Activated CD8-positive, alpha-beta T cell treated with anti-CD3 and anti-CD28 coated beads, Interleukin-2, amount 10 ng/mL, durations not matched to agents 7 days and 5 days (primary cell): ENCODE results near the gene CFB. TPM values are rescaled to one million over a fixed set of nuclear protein-coding genes. Genes with fewer than 3 reads are reported as not detected.

Source experiments
- ATAC-seq: fragments of 150-1000 bp; cut with Tn5 transposase; one replicate; pipeline ENCODE4 v1.10.0; 2021; ENCODE audit warnings: moderate library complexity
- CTCF ChIA-PET: fragments of 350-600 bp; sonication (Branson Sonifier 250); formaldehyde crosslinking; loops from one replicate; lab custom pipeline; 2021; ENCODE audit warnings: antibody characterized with exemption; lab: Charles Lee
- POLR2A ChIA-PET: fragments of 350-600 bp; sonication (Branson Sonifier 250); formaldehyde crosslinking; loops from one replicate; lab custom pipeline; 2021; ENCODE audit warnings: antibody characterized with exemption; lab: Charles Lee
- DNase-seq: peaks from one replicate; pipeline ENCODE4 v3.0.0-alpha.2; 2020
- H3K27ac Mint-ChIP-seq: one replicate; pipeline ENCODE4 v1.8.0; 2021; ENCODE audit warnings: mild to moderate bottlenecking, mixed read lengths
- H3K27me3 Mint-ChIP-seq: one replicate; pipeline ENCODE4 v1.8.0; 2021; ENCODE audit warnings: low read depth, mixed read lengths
- H3K36me3 Mint-ChIP-seq: one replicate; pipeline ENCODE4 v1.8.0; 2021; ENCODE audit warnings: low read depth, mixed read lengths
- H3K4me1 Mint-ChIP-seq: one replicate; pipeline ENCODE4 v1.8.0; 2021; ENCODE audit warnings: low read depth, mixed read lengths
- H3K4me3 Mint-ChIP-seq: one replicate; pipeline ENCODE4 v1.8.0; 2021; ENCODE audit warnings: mild to moderate bottlenecking, mixed read lengths
- H3K9me3 Mint-ChIP-seq: one replicate; pipeline ENCODE4 v1.8.0; 2022; ENCODE audit warnings: mixed read lengths; ENCODE audit not compliant: insufficient read depth
- total RNA-seq, 2 experiments: library from RNA; stranded (reverse); gene quantifications; one replicate each; pipeline ENCODE4 v1.2.3, GENCODE V29; 2021

CFB gene
- total RNA-seq, 2 experiments from 2014 or later: 0.58 TPM; not detected in 1

GRCh38 chr6:31966997-31967925, 21.4 kb downstream of the CFB start:
- no peaks in the 10 kb centered on the region for H3K27me3 Mint-ChIP-seq
- peaks cover 57% of the 10 kb centered on the region for H3K36me3 Mint-ChIP-seq
- ChIA-PET POLR2A (no interaction called here), CTCF (no interaction called here)
- H3K27ac Mint-ChIP-seq: peak overlapping the region; percentile 13
- DNase-seq (no peak), ATAC-seq (no peak)
- H3K4me3 Mint-ChIP-seq: no peak overlapping the region
- H3K4me1 Mint-ChIP-seq: peaks cover 19% of the 10 kb centered on the region
- no peaks in the 10 kb centered on the region for H3K9me3 Mint-ChIP-seq

GRCh38 chr6:31967926-31968320, 22.0 kb downstream of the CFB start:
- no peak for DNase-seq
- H3K27me3 Mint-ChIP-seq: no peaks in the 10 kb centered on the region
- H3K4me1 Mint-ChIP-seq: peaks cover 25% of the 10 kb centered on the region
- H3K27ac Mint-ChIP-seq: no peak overlapping the region
- POLR2A ChIA-PET: no interaction called here
- no peak for ATAC-seq
- H3K4me3 Mint-ChIP-seq: no peak overlapping the region
- CTCF ChIA-PET: no interaction called here
- no peaks in the 10 kb centered on the region for H3K9me3 Mint-ChIP-seq
- peaks cover 51% of the 10 kb centered on the region for H3K36me3 Mint-ChIP-seq

GRCh38 chr6:31968326-31968725, 22.4 kb downstream of the CFB start:
- Mint-ChIP-seq H3K4me3 (no peak overlapping the region), H3K4me1 (peaks cover 29% of the 10 kb centered on the region), H3K27me3 (no peaks in the 10 kb centered on the region), H3K36me3 (peaks cover 47% of the 10 kb centered on the region), H3K27ac (no peak overlapping the region), H3K9me3 (no peaks in the 10 kb centered on the region)
- no peak for DNase-seq
- POLR2A ChIA-PET: interaction anchor here (6.0 kb wide), 1 partner anchor 10 kb away, joined by 68 read pairs; the partner anchor contains the start of genes NELFE and SKIC2
- CTCF ChIA-PET: no interaction called here
- ATAC-seq: no peak

- H3K9me3 Mint-ChIP-seq: no peaks in the 10 kb centered on the region
- no peak for ATAC-seq
- no peaks in the 10 kb centered on the region for H3K27me3 Mint-ChIP-seq
- peak overlapping the region; percentile 100 for H3K27ac Mint-ChIP-seq
- ChIA-PET POLR2A (interaction anchor here (6.0 kb wide), 1 partner anchor 10 kb away, joined by 68 read pairs; the partner anchor contains the start of genes NELFE and SKIC2), CTCF (no interaction called here)
- peaks cover 45% of the 10 kb centered on the region for H3K36me3 Mint-ChIP-seq
- H3K4me1 Mint-ChIP-seq: peaks cover 35% of the 10 kb centered on the region
- DNase-seq: no peak
- H3K4me3 Mint-ChIP-seq: no peak overlapping the region
These were observed 23.2 kb downstream of the CFB start for GRCh38 chr6:31968791-31969711.

- no peaks in the 10 kb centered on the region for H3K9me3 Mint-ChIP-seq
- peak overlapping the region; percentile 100 for H3K27ac Mint-ChIP-seq
- ChIA-PET POLR2A (interaction anchor here (0.8 to 6.0 kb wide), 5 partner anchors 8 to 158 kb away, joined by 3 to 68 read pairs (median 4); partner anchors contain the start of genes ATF6B, NELFE and SKIC2), CTCF (interaction anchor here (2.6 kb wide), 1 partner anchor 11 kb away, joined by 14 read pairs; the partner anchor contains the start of genes NELFE and SKIC2)
- H3K4me1 Mint-ChIP-seq: peaks cover 37% of the 10 kb centered on the region
- H3K27me3 Mint-ChIP-seq: no peaks in the 10 kb centered on the region
- H3K36me3 Mint-ChIP-seq: peaks cover 40% of the 10 kb centered on the region
- ATAC-seq (no peak), DNase-seq (no peak)
- H3K4me3 Mint-ChIP-seq: peak overlapping the region; percentile 95
These were observed 24.1 kb downstream of the CFB start for GRCh38 chr6:31969712-31970603.

- no peaks in the 10 kb centered on the region for H3K9me3 Mint-ChIP-seq
- ATAC-seq: no peak
These were observed 24.8 kb downstream of the CFB start for GRCh38 chr6:31970604-31971271.

GRCh38 chr6:31971279-31971992, 25.5 kb downstream of the CFB start:
- Mint-ChIP-seq H3K36me3 (peaks cover 36% of the 10 kb centered on the region), H3K27me3 (no peaks in the 10 kb centered on the region), H3K4me1 (peaks cover 37% of the 10 kb centered on the region), H3K9me3 (no peaks in the 10 kb centered on the region), H3K4me3 (peak overlapping the region; percentile 95), H3K27ac (peak overlapping the region; percentile 100)
- no peak for ATAC-seq
- CTCF ChIA-PET: interaction anchor here (1.0 to 2.6 kb wide), 5 partner anchors 13 to 224 kb away, joined by 3 to 15 read pairs (median 4); partner anchors contain the start of genes NELFE, NEU1 and SKIC2
- POLR2A ChIA-PET: interaction anchor here (0.8 to 6.0 kb wide), 16 partner anchors 8 to 1001 kb away, joined by 3 to 68 read pairs (median 4); partner anchors contain the start of genes BAG6, EHMT2, NELFE and PBX2
- DNase-seq: no peak

More at GRCh38 chr6:31970604-31971271, 24.8 kb downstream of the CFB start:
- Mint-ChIP-seq H3K4me1 (peaks cover 37% of the 10 kb centered on the region), H3K27me3 (no peaks in the 10 kb centered on the region), H3K27ac (peak overlapping the region; percentile 100), H3K4me3 (peak overlapping the region; percentile 95), H3K36me3 (peaks cover 39% of the 10 kb centered on the region)
- POLR2A ChIA-PET: interaction anchor here (0.8 to 6.0 kb wide), 8 partner anchors 9 to 318 kb away, joined by 3 to 68 read pairs (median 4); partner anchors contain the start of genes ATF6B, BAG6, NELFE and SKIC2
- no peak for DNase-seq
- CTCF ChIA-PET: interaction anchor here (1.4 to 2.6 kb wide), 4 partner anchors 12 to 225 kb away, joined by 3 to 15 read pairs (median 9); partner anchors contain the start of genes NELFE and SKIC2

- no peaks in the 10 kb centered on the region for H3K9me3 Mint-ChIP-seq
- peak within 1 kb of the TSS; percentile 95 for H3K4me3 Mint-ChIP-seq
- peaks cover 32% of the 10 kb centered on the region for H3K36me3 Mint-ChIP-seq
These were observed 26.3 kb downstream of the CFB start, which contains the start of gene DXO for GRCh38 chr6:31971993-31972708. DXO (minus strand) TSS chr6:31972138; CDS start chr6:31971675, 463 bp downstream.

More at GRCh38 chr6:31971993-31972708, 26.3 kb downstream of the CFB start, which contains the start of gene DXO:
- no peaks in the 10 kb centered on the region for H3K27me3 Mint-ChIP-seq
- peaks cover 37% of the 10 kb centered on the region for H3K4me1 Mint-ChIP-seq
- CTCF ChIA-PET: interaction anchor here (1.0 to 2.7 kb wide), 6 partner anchors 13 to 223 kb away, joined by 3 to 15 read pairs (median 9); partner anchors contain the start of genes NELFE, NEU1 and SKIC2
- ATAC-seq: peak; percentile 92
- peak; percentile 97 for DNase-seq
- peak within 1 kb of the TSS; percentile 100 for H3K27ac Mint-ChIP-seq
- POLR2A ChIA-PET: interaction anchor here (0.8 to 6.0 kb wide), 13 partner anchors 9 to 1000 kb away, joined by 3 to 68 read pairs (median 4); partner anchors contain the start of genes BAG6, EHMT2, NELFE and PBX2
